OCI-LY1 (cell line): ENCODE measurements around the gene TRIP6.
A peak's percentile ranks its signal among the peaks of the same experiment; 100 is the strongest.

Experiments used
- H2AFZ ChIP-seq: fragments of 200-600 bp; sonication (generic), shearing (Covaris generic); 2 replicates; pipeline ENCODE4 v1.6.0; 2014; ENCODE audit warnings: antibody characterized with exemption, mild to moderate bottlenecking, low read length
- H3F3A ChIP-seq: fragments of 200-600 bp; sonication (generic), shearing (Covaris generic); 2 replicates; pipeline ENCODE4 v1.6.0; 2014; ENCODE audit warnings: mild to moderate bottlenecking, antibody characterized with exemption, low read length, moderate library complexity; ENCODE audit not compliant: insufficient read depth
- H3K27ac ChIP-seq: fragments of 200-600 bp; sonication (generic); 2 replicates; pipeline ENCODE4 v1.5.1; 2014; ENCODE audit warnings: low read length, mixed run types, mild to moderate bottlenecking, low read depth; ENCODE audit not compliant: poor library complexity, severe bottlenecking
- H3K27me3 ChIP-seq: fragments of 200-600 bp; sonication (generic); 2 replicates; pipeline ENCODE4 v1.6.0; 2014; ENCODE audit warnings: antibody characterized with exemption, mild to moderate bottlenecking, low read length, moderate library complexity; ENCODE audit not compliant: insufficient read depth
- H3K36me3 ChIP-seq: fragments of 200-600 bp; sonication (generic); 2 replicates; pipeline ENCODE4 v1.6.1; 2014; ENCODE audit warnings: mild to moderate bottlenecking, antibody characterized with exemption, low read length, moderate library complexity, mixed read lengths; ENCODE audit not compliant: insufficient read depth
- H3K4me1 ChIP-seq: fragments of 200-600 bp; sonication (generic); 2 replicates; pipeline ENCODE4 v1.5.1; 2014; ENCODE audit warnings: mild to moderate bottlenecking, low read length, moderate library complexity; ENCODE audit not compliant: insufficient read depth, severe bottlenecking
- H3K4me2 ChIP-seq: fragments of 200-600 bp; sonication (generic), shearing (Covaris generic); 2 replicates; pipeline ENCODE4 v1.6.1; 2014; ENCODE audit warnings: low read length
- H3K4me3 ChIP-seq: fragments of 200-600 bp; sonication (generic); 2 replicates; pipeline ENCODE4 v1.5.1; 2014; ENCODE audit warnings: low read length, low read depth, mild to moderate bottlenecking, mixed read lengths; ENCODE audit not compliant: poor library complexity, severe bottlenecking
- H3K79me2 ChIP-seq: fragments of 200-600 bp; shearing (Covaris generic); 2 replicates; pipeline ENCODE4 v1.6.1; 2016; ENCODE audit warnings: mixed run types, low read length, mixed read lengths; ENCODE audit not compliant: insufficient read depth
- H3K9ac ChIP-seq: fragments of 200-600 bp; sonication (generic), shearing (Covaris generic); 2 replicates; pipeline ENCODE4 v1.6.1; 2014; ENCODE audit warnings: mild to moderate bottlenecking, low read length, mixed read lengths
- H3K9me2 ChIP-seq: fragments of 200-600 bp; sonication (generic), shearing (Covaris generic); 2 replicates; pipeline ENCODE4 v1.6.1; 2014; ENCODE audit warnings: low read depth, mild to moderate bottlenecking, low read length, mixed read lengths
- H3K9me3 ChIP-seq: fragments of 200-600 bp; shearing (Covaris generic); 2 replicates; pipeline ENCODE4 v1.6.1; 2014; ENCODE audit warnings: low read length, mixed read lengths
- H4K20me1 ChIP-seq: fragments of 200-600 bp; sonication (generic), shearing (Covaris generic); 2 replicates; pipeline ENCODE4 v1.6.0; 2016; ENCODE audit warnings: mild to moderate bottlenecking, low read length; ENCODE audit not compliant: insufficient read depth
- CTCF ChIP-seq: fragments of 200-600 bp; sonication (generic), shearing (Covaris generic); IDR thresholded peaks from 2 replicates; pipeline ENCODE4 v1.5.1; 2017; ENCODE audit warnings: mild to moderate bottlenecking, antibody characterized with exemption, low read length, moderate library complexity, mixed read lengths
- EZH2 ChIP-seq: fragments of 200-600 bp; sonication (generic), shearing (Covaris generic); IDR thresholded peaks from 2 replicates; pipeline ENCODE4 v1.8.0; 2017; ENCODE audit warnings: borderline replicate concordance, mixed run types, mild to moderate bottlenecking, antibody characterized with exemption, low read length, moderate library complexity, mixed read lengths

TRIP6 gene

GRCh38 chr7:100835903-100836811 is 31.0 kb upstream of the TRIP6 start:
- Histone ChIP-seq H3K9me3 (no peaks in the 10 kb centered on the region), H3K9me2 (no peaks in the 10 kb centered on the region), H3K4me3 (no peak overlapping the region), H2AFZ (no peak overlapping the region), H4K20me1 (no peaks in the 10 kb centered on the region), H3K27ac (no peak overlapping the region), H3K79me2 (no peaks in the 10 kb centered on the region), H3K4me2 (no peak overlapping the region), H3F3A (no peaks in the 10 kb centered on the region), H3K27me3 (peaks cover 5% of the 10 kb centered on the region; the same call in 1 of the 2 replicates), H3K36me3 (no peaks in the 10 kb centered on the region), H3K4me1 (peaks cover 9% of the 10 kb centered on the region), H3K9ac (no peak overlapping the region)
- TF ChIP-seq EZH2 (no peak), CTCF (no peak)

DNA sequence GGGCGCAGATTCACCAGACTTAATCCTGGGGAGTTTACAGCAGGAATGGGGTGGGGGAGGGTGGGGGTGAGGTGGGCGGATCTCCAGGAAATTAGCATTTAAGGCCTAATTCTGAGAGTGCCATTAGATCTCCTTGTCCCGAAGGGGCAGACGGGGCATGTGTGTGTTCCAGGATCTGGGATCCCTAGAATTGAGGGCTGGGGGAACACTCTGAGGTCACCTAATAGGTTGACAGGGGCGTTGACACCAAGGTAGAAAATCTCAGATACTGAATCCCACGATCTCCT is 30.4 kb upstream of the TRIP6 start:
- Histone ChIP-seq H3K27ac (no peak overlapping the region), H3K4me1 (peaks cover 9% of the 10 kb centered on the region), H3F3A (no peaks in the 10 kb centered on the region), H3K9me2 (no peaks in the 10 kb centered on the region), H3K4me2 (peak overlapping the region; percentile 55), H4K20me1 (no peaks in the 10 kb centered on the region), H2AFZ (peak overlapping the region; percentile 13; the same call in 1 of the 2 replicates), H3K4me3 (peak overlapping the region; percentile 47), H3K27me3 (peaks cover 5% of the 10 kb centered on the region; the same call in 1 of the 2 replicates), H3K9ac (peak overlapping the region; percentile 38; the same call in 1 of the 2 replicates), H3K36me3 (no peaks in the 10 kb centered on the region), H3K79me2 (no peaks in the 10 kb centered on the region), H3K9me3 (no peaks in the 10 kb centered on the region)
- TF ChIP-seq CTCF, result no peak
- no peak for TF ChIP-seq EZH2

DNA sequence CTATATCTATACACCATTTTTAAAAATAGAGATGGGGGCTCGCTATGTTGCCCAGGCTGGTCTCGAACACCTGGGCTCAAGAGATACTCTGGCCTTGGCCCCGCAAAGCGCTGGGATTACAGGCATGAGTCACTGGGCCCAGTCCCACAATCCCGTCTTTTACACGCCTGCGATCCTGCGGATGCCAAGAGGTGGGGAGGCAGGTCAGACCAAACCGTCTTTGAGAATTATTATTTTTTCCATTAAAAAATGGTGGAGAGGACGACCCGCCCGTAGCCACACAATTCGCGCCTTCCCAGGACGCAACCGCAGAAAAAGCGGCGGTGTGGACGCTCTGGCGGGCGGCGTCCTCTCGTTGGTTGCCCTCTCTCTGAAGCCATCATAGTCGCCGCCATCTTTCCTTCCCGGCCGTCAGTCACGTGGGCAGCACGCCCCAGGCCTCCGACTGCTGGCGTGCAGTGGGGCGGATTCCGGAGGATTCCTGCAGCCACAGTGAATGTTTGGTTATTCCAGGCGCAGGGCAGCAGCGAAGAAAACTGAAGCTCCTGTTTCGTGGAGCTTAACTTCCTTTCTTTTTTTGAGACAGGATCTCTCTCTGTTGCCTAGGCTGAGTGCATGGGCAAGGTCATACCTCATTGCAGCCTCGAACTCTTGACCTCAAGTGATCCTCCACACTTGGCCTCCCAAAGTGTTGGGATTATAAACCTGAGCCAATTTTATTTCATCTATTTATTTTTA is 29.9 kb upstream of the TRIP6 start:
- Histone ChIP-seq H3F3A (no peaks in the 10 kb centered on the region), H4K20me1 (no peaks in the 10 kb centered on the region), H3K4me2 (peak overlapping the region; percentile 55), H3K9ac (peak overlapping the region; percentile 38; the same call in 1 of the 2 replicates), H3K27me3 (peaks cover 5% of the 10 kb centered on the region; the same call in 1 of the 2 replicates), H2AFZ (peak overlapping the region; percentile 49; the same call in 1 of the 2 replicates), H3K4me1 (peaks cover 9% of the 10 kb centered on the region), H3K27ac (no peak overlapping the region), H3K36me3 (no peaks in the 10 kb centered on the region), H3K9me2 (no peaks in the 10 kb centered on the region), H3K79me2 (no peaks in the 10 kb centered on the region), H3K4me3 (peak overlapping the region; percentile 47), H3K9me3 (no peaks in the 10 kb centered on the region)
- TF ChIP-seq CTCF (no peak), EZH2 (no peak)
